ENCODE data around the gene DDX59.

DNA sequence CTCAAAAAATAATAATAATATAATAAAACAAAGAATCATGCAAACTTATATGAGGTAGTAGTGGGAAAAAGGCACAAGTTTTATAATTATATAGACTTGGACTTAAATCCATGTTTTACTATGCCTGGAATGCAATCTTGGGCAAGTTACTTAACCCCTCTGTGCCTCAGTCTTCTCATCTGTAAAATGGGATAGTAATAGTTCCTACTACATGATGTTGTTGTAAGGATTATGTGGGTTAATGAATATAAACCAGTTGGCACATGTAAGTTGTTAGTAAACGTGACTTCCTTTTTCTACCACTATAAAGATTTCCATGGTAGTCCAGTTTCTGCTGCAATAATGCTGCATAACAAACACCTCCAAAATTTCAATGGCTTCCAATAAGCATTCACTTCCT, 38.3 kb downstream of the DDX59 start:
- TF ChIP-seq, protein P1, sequence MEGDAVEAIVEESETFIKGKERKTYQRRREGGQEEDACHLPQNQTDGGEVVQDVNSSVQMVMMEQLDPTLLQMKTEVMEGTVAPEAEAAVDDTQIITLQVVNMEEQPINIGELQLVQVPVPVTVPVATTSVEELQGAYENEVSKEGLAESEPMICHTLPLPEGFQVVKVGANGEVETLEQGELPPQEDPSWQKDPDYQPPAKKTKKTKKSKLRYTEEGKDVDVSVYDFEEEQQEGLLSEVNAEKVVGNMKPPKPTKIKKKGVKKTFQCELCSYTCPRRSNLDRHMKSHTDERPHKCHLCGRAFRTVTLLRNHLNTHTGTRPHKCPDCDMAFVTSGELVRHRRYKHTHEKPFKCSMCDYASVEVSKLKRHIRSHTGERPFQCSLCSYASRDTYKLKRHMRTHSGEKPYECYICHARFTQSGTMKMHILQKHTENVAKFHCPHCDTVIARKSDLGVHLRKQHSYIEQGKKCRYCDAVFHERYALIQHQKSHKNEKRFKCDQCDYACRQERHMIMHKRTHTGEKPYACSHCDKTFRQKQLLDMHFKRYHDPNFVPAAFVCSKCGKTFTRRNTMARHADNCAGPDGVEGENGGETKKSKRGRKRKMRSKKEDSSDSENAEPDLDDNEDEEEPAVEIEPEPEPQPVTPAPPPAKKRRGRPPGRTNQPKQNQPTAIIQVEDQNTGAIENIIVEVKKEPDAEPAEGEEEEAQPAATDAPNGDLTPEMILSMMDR (IDR thresholded peaks at IDR 0.05), result no peak
- TF ChIP-seq POLR2A (IDR thresholded peaks at IDR 0.05), result no peak
